ENCODE data around the gene ZFP69B.
A peak's percentile ranks its signal among the peaks of the same experiment; 100 is the strongest.

Gene ZFP69B
- 4.5 reads per million, percentile 18 among the genes with 10 or more reads in this experiment for total RNA-seq

DNA sequence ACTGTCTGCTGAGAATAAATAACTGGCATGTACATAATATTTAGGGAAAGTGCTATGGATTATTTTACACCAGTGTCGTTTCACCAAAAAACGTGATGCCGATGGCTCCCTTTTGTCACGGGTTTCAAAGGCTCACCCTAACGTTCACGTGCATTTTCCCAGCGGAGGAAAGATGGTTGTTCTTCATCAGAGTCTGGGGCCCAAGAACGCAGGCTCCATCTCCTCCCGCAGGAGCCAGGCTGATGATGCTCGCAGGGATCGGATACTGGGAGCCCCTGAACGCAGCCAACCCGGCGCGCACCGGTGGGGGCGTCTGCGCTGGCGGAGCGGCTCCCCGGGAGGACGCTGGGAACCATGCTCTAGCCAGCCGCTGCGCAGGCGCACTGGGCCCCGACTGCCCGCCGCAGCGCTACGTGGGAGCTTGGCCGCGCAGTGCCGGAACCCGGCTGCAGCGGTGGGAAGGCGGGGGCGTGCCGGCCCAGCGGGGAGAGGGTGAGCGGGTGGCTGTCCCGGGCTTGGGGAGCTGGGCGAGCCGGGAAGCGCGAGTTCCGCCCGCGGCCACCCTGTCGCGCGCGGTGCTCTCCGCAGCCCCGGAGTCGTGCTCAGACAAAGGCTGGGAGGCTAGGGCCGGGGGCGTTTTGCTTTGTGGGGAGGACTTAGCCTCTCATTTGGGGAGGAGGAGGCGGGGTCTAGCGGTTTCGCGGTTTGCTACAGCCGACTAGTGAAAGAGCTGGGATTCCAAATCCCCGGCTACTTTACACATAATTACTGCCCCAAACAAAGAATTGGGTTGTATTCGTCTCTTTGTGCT lies at the start of gene ZFP69B:
TSS of gene ZFP69B (plus strand) at position 793 of the 811 bp plus-strand sequence. CDS start 486 bp downstream, outside the sequence.
- peak; percentile 73 for DNase-seq

DNA sequence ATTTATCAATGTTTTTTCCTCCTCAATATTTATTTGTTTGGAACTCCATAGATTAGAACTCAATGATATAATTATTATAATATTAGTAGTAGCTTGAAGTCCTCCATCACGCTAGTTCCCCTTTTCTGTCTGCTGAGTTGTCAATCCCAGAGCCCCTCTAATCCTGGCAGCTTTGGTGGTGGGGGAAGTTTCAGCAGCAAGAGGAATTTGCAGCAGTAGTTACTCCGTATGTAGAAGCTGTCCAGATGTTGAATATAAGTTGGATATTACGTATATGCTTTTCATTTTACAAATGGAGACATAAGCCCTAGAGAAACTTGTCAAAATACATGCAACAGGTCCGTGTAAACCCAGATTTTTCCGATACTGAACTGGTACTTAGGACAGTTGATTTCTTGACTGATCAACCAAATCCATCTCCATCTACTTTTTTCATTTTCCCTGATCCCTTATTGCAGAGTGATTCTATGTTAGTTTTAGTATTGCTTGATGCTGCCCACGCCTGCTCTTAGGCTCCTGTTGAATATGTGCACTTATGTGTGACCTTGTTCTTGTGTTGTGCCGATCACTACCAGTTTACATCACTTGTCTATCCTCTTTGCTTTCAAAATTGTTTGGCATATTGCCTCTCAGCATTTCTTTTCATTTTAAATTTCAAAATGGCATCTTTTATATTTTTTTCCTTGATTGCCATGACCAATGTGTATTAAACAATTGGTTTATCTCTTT lies 48.6 kb upstream of the ZFP69B start:
- no peak for DNase-seq

DNA sequence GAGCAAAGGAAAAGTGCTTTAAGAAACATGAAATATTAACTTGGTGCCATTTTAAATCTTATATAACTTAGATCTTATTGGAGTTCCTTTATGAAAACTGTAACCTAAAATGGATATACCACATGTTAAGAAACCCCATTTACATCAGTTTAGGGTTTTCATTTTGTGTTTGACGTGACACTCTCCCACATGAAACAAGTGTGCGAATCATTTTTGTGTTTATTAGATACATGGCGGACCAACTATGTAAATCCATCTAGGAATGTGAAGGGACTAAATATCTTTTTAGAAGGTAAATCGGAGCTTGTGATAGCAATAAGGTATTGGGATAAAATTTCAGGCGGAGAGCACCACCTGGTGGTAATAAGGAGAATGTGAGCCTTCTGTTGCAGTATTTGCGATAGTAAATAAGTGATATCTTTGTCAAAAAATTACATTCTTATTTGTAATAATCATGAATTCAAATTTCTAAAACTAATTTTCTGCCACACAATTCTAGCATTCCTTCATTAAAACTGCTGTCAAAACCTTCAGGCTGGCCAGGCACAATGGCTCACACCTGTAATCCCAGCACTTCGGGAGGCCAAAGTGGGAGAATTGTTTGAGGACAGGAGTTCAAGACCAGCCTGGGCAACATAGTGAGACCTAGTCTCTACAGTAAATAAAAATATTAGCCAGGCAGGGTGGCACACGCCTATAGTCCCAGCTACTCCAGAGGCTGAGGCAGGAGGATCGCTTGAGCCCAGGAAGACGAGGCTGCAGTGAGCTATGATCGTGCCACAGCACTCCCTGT lies 45.4 kb upstream of the ZFP69B start:
- peak; percentile 28 for DNase-seq

DNA sequence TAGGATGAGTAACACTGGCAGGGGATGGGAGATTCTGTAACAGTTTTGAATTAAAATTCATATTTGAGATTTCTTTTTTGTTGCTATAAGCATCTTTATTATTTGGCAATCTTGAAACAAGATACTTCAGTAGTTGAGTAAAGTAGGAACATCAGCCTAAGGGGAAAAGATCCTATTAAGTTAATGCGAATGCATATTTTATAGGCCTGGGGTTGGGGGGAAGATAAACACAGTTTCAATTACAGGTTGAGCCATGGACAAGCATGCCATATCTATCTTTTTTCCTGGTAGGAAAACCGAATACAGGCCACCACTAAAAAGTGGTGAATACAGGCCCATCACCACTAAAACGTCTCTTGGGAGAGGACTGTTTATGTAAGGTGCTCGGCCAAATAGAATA lies 44.5 kb upstream of the ZFP69B start:
- no peak for DNase-seq

DNA sequence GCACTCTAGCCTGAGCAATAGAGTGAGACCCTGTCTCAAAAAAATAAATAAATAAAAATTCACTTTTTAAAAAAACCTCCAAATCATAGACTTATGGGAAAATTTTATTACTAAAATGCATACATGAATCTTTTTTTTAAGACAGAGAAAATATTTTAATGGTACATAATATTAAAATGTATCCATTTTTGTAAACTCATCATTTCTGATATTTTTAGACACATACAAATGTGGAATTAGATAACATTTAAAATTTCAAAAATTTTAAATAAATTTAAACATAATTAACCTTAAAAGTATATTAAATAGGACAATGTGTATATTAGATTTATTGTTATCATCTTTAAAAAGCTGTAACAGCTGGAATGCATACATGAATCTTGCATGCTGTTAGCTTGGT lies 42.8 kb upstream of the ZFP69B start:
- no peak for DNase-seq

DNA sequence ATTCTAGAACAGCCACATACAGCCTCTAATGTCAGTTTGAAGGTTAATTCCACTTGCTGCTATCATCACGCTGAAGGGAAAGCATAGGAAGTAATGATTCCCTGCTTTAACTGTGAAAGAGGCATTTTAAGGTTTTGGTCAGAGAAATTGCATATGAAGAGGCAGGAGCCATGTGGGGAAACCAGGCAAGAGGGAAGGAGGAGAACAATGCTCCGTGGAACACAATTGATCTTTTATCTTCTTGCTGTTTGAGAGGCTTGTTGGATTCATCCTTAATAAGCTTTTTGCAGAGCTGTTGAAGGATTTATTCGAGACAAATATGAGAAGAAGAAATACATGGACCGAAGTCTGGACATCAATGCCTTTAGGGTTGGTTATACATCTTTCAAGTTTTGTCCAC lies 40.8 kb upstream of the ZFP69B start:
- DNase-seq, result no peak

DNA sequence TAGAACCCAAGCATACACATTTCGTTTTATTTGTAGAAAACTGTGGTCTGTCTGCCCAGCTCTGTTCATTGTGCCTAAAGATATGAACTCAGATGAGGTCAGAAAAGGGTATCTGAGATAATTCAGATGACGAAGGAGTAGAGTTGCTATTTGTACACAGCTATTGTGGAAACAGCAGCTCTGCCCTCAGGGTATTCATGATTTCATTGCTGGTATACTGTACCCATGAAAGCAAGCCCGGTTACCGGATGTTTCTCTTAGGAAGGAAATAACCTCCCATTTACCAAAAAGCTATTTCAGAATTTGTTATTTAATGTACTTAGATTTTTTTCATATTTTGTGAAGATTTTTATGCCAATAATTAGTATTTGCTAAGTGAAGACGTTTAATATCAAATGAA lies 39.0 kb upstream of the ZFP69B start:
- no peak for DNase-seq

DNA sequence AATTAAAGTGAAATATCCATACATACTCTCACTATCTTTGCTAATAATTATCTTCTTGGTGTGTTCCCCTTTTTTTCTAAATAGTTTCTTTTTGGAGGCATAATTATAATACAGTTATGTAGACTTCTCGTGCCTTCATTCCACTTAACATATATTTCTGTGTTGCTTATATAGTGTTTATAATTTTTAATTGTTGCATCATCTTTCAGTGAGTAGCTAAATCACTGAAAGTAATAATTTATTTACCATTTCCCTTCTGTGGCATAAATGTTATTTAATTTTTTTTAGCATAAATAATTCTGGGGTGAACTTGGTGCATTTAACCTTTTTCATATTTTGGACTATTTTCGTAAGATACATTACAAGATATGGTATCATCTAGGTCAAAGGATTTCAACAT lies 38.4 kb upstream of the ZFP69B start:
- DNase-seq, result no peak

GRCh38 chr1:40413527-40414252 lies 36.6 kb upstream of the ZFP69B start:
- DNase-seq, result no peak

- DNase-seq, result no peak
Observed at GRCh38 chr1:40414331-40414730, 35.9 kb upstream of the ZFP69B start.

GRCh38 chr1:40416709-40417108 lies 33.6 kb upstream of the ZFP69B start:
- DNase-seq, result no peak

DNA sequence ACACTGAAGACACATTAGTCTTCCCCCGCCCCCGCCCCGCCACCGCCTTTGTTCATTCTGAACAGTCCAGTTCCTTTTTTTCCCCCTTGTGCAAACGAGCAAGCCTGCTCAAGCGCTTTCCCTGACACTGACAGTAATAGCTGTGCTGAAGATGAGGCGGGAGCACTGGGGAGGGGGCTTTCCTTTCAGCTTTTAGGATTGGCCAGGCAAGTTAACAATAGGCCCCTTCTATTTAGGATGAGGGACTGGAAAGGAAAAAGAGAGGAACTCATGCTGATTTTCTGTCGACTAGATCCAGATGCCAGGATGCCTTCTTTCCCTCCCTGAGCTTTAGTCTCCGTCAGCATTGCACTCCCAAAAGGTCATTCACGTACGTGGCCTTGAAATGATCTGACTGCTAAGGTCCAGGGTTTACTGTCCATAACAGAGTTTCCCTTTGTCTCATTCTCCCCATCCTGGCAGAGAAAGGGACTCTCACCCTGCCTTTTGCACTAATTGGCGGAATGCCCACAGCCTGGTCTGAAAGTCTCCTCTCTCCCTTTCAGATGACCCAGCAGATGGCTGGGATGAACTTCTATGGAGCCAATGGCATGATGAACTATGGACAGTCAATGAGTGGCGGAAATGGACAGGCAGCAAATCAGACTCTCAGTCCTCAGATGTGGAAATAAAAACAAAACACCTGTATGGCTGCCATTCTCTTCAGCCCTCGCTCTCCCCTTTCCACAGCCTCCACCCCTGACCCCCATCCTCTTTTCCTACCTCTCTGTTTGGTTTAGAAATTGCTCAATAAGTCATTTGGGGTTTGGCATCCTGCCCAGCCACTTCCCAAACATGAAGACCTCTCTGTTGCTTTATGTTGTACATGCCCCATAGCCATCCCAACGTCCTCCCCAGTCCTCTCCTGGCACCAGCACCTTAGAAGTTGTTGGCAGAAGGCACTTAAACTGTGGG lies 28.6 kb upstream of the ZFP69B start:
- DNase-seq, result no peak

- no peak for DNase-seq
Observed at GRCh38 chr1:40422630-40423263, 27.5 kb upstream of the ZFP69B start.

GRCh38 chr1:40423264-40423642 lies 27.0 kb upstream of the ZFP69B start:
- no peak for DNase-seq

GRCh38 chr1:40423951-40424618 lies 26.2 kb upstream of the ZFP69B start:
- no peak for DNase-seq

- no peak for DNase-seq
Observed at GRCh38 chr1:40425198-40425597, 25.1 kb upstream of the ZFP69B start.

DNA sequence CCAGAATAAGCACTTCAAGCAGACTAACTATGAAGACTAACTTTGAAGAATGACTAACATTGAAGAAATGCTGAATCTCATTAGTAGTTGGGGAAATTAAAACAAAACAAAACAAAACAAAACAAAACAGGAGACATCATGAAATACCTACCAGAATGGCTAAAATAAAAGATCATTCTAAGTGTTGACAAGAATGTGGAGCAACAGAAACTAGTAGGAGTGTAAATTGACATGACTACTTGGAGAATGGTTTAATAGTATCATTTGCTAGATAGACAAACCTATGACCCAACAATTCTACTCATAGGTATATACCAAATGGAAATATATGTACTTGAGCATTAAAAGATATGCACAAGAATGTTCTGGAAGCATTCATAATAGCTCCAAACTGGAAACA lies 18.9 kb upstream of the ZFP69B start:
- no peak for DNase-seq

- no peak for DNase-seq
Observed at GRCh38 chr1:40432644-40433390, 17.5 kb upstream of the ZFP69B start.

DNA sequence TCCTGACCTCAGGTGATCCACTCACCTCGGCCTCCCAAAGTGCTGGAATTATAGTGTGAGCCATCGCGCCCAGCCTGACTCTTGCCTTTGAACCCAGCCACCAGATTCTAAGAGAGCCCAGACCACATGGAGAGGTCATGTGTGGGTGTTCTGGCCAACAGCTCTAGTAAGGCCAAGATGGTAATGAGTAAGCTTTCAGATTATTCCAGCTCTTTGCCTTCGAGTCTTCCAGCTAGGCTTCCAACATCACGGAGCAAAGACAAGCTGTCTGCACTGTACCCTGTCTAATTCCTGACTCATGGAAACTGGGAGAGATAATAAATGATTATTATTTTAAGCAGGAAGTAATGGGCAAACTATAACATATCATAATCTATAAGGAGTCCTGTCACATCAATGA lies 14.8 kb upstream of the ZFP69B start:
- no peak for DNase-seq

GRCh38 chr1:40435876-40436275 lies 14.4 kb upstream of the ZFP69B start:
- no peak for DNase-seq
